A673 (cell line): ENCODE data around the gene TTYH1.

ENCODE experiments used
- EZH2 ChIP-seq: fragments of 200-600 bp; sonication (generic); IDR thresholded peaks from 2 replicates; pipeline ENCODE4 v1.6.1; 2017; ENCODE audit warnings: borderline replicate concordance, low read depth, mild to moderate bottlenecking, mixed read lengths, antibody characterized with exemption, low read length; ENCODE audit not compliant: poor library complexity, severe bottlenecking
- TF ChIP-seq, protein P1 (sequence below): fragments of 300-800, 200-600 bp; sonication (generic); conservative IDR thresholded peaks from 2 replicates; pipeline ENCODE4 v1.5.1; 2017; ENCODE audit warnings: low read depth, mild to moderate bottlenecking, antibody characterized with exemption, low read length, moderate library complexity, mixed read lengths

DNA sequence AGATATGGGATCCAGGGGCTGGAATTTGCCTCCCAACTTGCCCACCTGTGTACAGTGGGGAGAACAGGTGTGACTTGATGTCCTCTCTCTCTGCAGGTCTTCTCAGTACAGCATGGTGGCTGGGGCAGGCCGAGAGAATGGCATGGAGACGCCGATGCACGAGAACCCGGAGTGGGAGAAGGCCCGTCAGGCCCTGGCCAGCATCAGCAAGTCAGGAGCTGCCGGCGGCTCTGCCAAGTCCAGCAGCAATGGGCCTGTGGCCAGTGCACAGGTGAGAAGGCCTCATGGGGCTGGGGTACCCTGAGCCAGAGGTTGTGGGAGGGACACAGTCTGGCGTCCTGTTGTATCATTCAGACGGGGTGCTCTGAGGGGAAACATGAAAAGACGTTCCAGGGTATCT, 36.7 kb downstream of the TTYH1 start:
- TF ChIP-seq, protein P1, sequence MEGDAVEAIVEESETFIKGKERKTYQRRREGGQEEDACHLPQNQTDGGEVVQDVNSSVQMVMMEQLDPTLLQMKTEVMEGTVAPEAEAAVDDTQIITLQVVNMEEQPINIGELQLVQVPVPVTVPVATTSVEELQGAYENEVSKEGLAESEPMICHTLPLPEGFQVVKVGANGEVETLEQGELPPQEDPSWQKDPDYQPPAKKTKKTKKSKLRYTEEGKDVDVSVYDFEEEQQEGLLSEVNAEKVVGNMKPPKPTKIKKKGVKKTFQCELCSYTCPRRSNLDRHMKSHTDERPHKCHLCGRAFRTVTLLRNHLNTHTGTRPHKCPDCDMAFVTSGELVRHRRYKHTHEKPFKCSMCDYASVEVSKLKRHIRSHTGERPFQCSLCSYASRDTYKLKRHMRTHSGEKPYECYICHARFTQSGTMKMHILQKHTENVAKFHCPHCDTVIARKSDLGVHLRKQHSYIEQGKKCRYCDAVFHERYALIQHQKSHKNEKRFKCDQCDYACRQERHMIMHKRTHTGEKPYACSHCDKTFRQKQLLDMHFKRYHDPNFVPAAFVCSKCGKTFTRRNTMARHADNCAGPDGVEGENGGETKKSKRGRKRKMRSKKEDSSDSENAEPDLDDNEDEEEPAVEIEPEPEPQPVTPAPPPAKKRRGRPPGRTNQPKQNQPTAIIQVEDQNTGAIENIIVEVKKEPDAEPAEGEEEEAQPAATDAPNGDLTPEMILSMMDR, result no peak
- no peak for TF ChIP-seq EZH2
